Activated CD4-positive, alpha-beta T cell treated with anti-CD3 and anti-CD28 coated beads, Interleukin-2, amount 50 U/mL, for 4 hours (primary cell): ENCODE measurements around the gene FOXD4L4.
"Not testable (repeated sequence)": the region's sequence is repeated elsewhere in the genome, so short reads cannot be mapped to it uniquely, and the experiment has no call there.

Source experiments
- DNase-seq, 2 experiments: peaks; one replicate each; pipeline ENCODE4 v3.0.0-alpha.2; 2020

Gene FOXD4L4

GRCh38 chr9:65737096-65737564 is at the start of gene FOXD4L4:
TSS of gene FOXD4L4 (plus strand) at chr9:65737146. CDS start at chr9:65737146, 0 bp downstream.
- not testable (repeated sequence) for DNase-seq

DNA sequence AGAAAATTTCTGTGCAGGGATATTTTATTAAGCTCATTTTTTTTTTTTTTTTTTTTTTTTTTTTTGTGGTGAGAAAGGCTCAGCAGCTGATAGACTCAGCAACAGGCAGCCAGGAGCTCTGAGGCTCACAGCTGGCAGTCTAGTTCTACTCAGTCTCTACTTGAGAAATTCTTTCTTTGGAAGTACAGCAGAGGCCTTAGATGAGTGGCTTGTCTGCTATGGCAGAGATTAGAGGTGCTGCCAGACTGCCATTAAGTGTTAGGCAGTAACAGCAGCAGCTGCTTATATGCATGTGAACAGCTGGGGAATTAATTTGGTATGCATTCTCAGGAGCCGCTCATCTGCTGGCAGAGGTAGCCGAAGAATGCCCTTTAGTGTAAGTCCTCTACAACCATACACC is 33.4 kb upstream of the FOXD4L4 start:
- DNase-seq = not testable (repeated sequence)

- not testable (repeated sequence) for DNase-seq
Measured at GRCh38 chr9:65714445-65714844, 22.5 kb upstream of the FOXD4L4 start.

DNA sequence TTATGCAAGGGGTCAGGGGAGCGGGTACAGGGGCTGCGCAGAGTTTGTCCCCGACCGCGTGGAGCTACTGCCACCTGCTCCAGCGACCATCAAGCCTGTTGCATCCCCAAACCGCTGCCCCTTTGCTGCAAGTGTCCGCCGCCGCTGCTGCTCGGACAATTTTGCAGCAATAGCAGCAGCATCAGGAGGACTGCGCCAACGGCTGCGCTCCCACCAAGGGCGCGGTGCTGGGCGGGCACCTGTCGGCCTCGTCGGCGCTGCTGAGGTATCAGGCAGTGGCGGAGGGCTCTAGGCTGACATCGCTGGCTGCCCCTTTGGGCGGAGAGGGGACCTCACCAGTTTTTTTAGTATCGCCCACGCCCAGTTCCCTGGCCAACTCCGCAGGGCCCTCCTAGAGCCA is 1.2 kb downstream of the FOXD4L4 start:
- not testable (repeated sequence) for DNase-seq
